ENCODE measurements around the gene MKKS.

DNA sequence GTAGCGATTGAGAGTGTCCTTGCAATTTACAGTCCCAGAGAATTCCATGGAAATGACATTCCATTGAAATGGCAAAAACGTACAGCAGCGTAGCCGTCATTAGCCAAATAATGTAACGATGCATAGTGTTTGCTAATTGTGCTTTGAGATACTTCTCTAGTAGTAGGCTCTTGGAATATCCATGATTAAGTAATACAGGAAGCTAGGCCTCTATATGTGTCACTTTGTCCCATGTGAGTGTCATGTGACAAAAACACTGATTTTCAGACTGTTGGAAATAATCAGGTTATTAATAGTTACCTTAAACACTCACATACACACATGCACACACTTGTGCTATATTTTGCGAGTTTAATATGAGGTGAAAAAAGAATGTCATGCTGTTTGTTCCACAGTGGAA, 36.3 kb upstream of the MKKS start:
- TF ChIP-seq POLR2A (IDR thresholded peaks at IDR 0.05) (no peak), EP300 (IDR thresholded peaks at IDR 0.05) (no peak)
- TF ChIP-seq, protein P1, sequence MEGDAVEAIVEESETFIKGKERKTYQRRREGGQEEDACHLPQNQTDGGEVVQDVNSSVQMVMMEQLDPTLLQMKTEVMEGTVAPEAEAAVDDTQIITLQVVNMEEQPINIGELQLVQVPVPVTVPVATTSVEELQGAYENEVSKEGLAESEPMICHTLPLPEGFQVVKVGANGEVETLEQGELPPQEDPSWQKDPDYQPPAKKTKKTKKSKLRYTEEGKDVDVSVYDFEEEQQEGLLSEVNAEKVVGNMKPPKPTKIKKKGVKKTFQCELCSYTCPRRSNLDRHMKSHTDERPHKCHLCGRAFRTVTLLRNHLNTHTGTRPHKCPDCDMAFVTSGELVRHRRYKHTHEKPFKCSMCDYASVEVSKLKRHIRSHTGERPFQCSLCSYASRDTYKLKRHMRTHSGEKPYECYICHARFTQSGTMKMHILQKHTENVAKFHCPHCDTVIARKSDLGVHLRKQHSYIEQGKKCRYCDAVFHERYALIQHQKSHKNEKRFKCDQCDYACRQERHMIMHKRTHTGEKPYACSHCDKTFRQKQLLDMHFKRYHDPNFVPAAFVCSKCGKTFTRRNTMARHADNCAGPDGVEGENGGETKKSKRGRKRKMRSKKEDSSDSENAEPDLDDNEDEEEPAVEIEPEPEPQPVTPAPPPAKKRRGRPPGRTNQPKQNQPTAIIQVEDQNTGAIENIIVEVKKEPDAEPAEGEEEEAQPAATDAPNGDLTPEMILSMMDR (IDR thresholded peaks at IDR 0.05) = no peak
